Activated T-helper 1 cell treated with anti-CD3 and anti-CD28 coated beads, Interleukin-12 subunit alpha, Interleukin-12 subunit beta, Interleukin-2, Interleukin-4 antibody, amounts not matched to agents 30 ng/mL and 10 ng/mL and 1 ng/mL, durations not matched to agents 14 hours and 24 hours and 36 hours (primary cell): ENCODE data around the gene ADGRF4. TPM values are rescaled to one million over a fixed set of nuclear protein-coding genes. Genes with fewer than 3 reads are reported as not detected.

Experiments used
- DNase-seq: peaks from one replicate; pipeline ENCODE4 v3.0.0; 2021; ENCODE audit warnings: low spot score
- H3K27ac Mint-ChIP-seq: one replicate; pipeline ENCODE4 v1.8.0; 2021; ENCODE audit warnings: mild to moderate bottlenecking, mixed read lengths
- H3K27me3 Mint-ChIP-seq: one replicate; pipeline ENCODE4 v1.8.0; 2022; ENCODE audit warnings: mild to moderate bottlenecking, moderate library complexity, mixed read lengths; ENCODE audit not compliant: insufficient read depth
- H3K36me3 Mint-ChIP-seq: one replicate; pipeline ENCODE4 v1.8.0; 2021; ENCODE audit warnings: low read depth, mixed read lengths
- H3K4me1 Mint-ChIP-seq: one replicate; pipeline ENCODE4 v1.8.0; 2021; ENCODE audit warnings: low read depth, mixed read lengths
- H3K4me3 Mint-ChIP-seq: one replicate; pipeline ENCODE4 v1.8.0; 2021; ENCODE audit warnings: mild to moderate bottlenecking, moderate library complexity, mixed read lengths
- H3K9me3 Mint-ChIP-seq: one replicate; pipeline ENCODE4 v1.8.0; 2021; ENCODE audit warnings: mixed read lengths
- intact Hi-C: fragments of 100-400 bp; cut with micrococcal nuclease; formaldehyde crosslinking; loops from one replicate; pipeline ENCODE4 v1.15.1; 2024
- total RNA-seq: library from RNA; stranded (reverse); gene quantifications from 2 replicates; pipeline ENCODE4 v1.2.3, GENCODE V29; 2022

The ADGRF4 gene, protein sequence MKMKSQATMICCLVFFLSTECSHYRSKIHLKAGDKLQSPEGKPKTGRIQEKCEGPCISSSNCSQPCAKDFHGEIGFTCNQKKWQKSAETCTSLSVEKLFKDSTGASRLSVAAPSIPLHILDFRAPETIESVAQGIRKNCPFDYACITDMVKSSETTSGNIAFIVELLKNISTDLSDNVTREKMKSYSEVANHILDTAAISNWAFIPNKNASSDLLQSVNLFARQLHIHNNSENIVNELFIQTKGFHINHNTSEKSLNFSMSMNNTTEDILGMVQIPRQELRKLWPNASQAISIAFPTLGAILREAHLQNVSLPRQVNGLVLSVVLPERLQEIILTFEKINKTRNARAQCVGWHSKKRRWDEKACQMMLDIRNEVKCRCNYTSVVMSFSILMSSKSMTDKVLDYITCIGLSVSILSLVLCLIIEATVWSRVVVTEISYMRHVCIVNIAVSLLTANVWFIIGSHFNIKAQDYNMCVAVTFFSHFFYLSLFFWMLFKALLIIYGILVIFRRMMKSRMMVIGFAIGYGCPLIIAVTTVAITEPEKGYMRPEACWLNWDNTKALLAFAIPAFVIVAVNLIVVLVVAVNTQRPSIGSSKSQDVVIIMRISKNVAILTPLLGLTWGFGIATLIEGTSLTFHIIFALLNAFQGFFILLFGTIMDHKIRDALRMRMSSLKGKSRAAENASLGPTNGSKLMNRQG
- total RNA-seq = not detected in 2 replicates

DNA sequence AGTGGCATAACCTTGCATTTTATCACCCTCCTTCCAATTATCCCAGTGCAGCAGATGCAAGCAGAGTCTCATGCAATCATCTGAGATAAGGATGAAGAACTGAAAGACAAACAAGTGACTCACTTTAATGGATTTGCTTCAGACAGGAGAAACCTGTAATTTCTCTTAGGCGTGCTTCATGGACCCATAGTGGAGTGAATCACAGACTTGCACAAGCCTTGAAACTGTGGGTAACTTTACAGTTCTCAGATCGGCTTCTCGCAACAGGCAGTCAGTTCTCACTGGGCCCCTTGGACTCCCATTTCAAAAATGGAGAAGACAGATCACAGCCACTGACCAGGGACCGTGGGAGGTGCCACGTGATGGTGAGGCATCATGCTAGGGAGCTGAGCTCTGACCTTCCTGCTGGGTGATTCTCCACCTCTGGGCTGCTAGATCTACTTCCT lies at the start of gene ADGRF4:
TSS of gene ADGRF4 (plus strand) at position 239 of the 446 bp plus-strand sequence. CDS start 8,666 bp downstream, outside the sequence.
- no peaks in the 10 kb centered on the region for H3K36me3 Mint-ChIP-seq
- no peaks in the 10 kb centered on the region for H3K9me3 Mint-ChIP-seq
- no peak within 1 kb of the TSS for H3K4me3 Mint-ChIP-seq
- H3K27ac Mint-ChIP-seq = no peak within 1 kb of the TSS
- no peaks in the 10 kb centered on the region for H3K4me1 Mint-ChIP-seq
- no peak for DNase-seq
- intact Hi-C loops = no loop called here
- peaks cover 2% of the 10 kb centered on the region for H3K27me3 Mint-ChIP-seq

DNA sequence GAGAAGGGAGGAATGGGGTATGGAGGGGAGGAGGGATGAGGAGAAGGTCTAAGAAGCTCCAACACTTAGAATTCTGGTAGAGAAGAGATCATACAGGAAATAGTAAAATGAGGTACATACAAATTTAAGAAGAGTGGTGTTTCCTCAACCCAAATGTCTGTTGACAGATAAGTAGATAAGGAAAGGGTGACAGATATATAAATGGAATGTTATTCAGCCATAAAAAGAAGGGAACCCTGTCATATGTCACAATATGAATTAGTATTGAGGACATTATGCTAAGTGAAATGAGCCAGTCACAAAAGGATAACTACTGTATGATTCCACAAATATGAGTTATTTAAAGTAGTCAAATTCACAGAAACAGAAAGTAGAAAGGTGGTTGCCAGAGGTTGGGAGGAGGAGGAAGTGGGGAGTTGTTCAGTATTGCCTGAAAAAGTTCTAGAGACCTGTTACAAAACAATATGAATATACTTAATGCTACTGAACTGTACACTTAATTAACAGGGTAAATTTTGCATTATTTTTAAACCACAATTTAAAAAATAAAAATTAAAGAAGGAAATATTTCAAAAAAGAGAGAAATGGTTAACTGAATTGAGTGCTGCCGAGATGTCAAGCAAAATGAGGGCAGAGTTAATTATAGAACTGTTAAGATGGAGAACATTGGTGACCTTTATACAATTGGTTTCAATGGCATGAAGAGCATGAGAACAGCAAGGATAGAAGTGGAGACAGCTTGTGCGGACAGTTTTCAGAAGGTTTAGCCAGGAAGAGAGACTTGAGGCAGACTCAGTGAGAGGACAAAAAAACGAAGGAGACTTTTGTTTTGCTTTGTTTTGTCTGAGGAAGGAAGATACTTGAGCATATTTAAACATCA lies 47.6 kb upstream of the ADGRF4 start:
- Mint-ChIP-seq H3K4me1 (peaks cover 2% of the 10 kb centered on the region), H3K27me3 (peaks cover 4% of the 10 kb centered on the region), H3K27ac (no peak overlapping the region), H3K4me3 (no peak overlapping the region), H3K9me3 (no peaks in the 10 kb centered on the region), H3K36me3 (no peaks in the 10 kb centered on the region)
- intact Hi-C loops = no loop called here
- DNase-seq = no peak

DNA sequence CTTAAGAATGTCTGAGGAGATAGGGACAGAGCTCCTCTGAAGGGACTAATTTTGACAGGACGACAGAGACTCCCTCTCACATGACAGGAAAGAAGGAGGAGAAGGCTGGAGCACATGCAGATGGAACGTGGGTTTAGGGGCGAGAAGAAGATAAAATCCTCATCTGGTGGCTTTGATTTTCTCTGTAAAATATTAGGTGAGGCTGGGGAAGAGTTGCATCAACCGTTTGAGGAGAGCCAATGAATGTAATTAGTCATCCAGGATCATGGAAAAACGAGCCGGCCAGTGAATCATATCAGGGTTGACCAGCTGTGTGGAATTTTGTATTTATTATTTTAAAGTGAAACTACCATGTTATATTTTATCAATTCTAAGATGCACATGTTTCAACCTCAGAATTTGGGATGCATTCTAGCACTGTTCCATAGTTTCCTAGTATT lies 46.9 kb upstream of the ADGRF4 start:
- Mint-ChIP-seq H3K9me3 (no peaks in the 10 kb centered on the region), H3K27ac (no peak overlapping the region), H3K4me3 (no peak overlapping the region), H3K36me3 (no peaks in the 10 kb centered on the region), H3K4me1 (peaks cover 9% of the 10 kb centered on the region), H3K27me3 (peaks cover 7% of the 10 kb centered on the region)
- no peak for DNase-seq
- intact Hi-C loops = no loop called here

DNA sequence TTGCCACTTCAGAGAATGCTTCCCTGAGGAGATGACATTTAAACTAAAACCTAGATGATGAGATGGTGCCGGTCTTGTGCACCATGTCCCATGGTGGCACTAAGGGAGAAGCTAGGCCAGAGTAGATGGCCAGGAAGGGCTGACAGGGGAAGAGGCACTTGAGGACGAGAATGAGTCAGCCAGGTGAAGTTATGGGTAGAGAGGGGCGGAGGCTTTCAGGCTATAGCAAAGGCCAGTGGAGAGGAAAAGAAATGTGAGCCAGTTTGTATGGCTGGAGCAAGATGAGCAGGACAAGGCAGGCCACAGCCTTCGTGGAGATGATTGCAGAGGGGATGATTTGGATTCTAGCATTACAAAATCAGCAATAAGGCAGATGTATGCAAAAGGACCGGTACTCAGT lies 44.7 kb upstream of the ADGRF4 start:
- Mint-ChIP-seq H3K9me3 (no peaks in the 10 kb centered on the region), H3K27ac (no peak overlapping the region), H3K4me3 (no peak overlapping the region), H3K27me3 (peaks cover 7% of the 10 kb centered on the region), H3K4me1 (peaks cover 9% of the 10 kb centered on the region), H3K36me3 (no peaks in the 10 kb centered on the region)
- intact Hi-C loops = no loop called here
- no peak for DNase-seq

DNA sequence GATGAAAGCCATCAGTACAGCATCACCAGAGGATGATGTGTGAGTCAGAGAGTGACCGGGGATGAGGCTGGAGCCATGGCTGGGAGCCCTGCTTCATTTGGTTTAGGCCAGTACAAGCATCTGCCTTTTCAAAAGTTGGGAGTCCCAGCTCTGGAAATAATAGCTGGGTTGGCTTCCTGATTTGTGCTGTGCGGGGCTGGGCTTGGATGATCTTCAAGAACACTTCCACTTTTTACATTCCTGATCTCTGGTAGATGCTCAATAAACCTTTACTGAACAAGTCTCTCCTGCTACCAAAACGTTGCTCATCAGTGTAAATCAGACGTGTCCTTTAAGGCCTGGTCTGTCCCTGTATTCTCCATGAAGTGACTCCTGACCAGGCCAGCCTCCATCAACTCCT lies 44.1 kb upstream of the ADGRF4 start:
- Mint-ChIP-seq H3K27ac (no peak overlapping the region), H3K36me3 (no peaks in the 10 kb centered on the region), H3K4me1 (peaks cover 9% of the 10 kb centered on the region), H3K4me3 (no peak overlapping the region), H3K27me3 (peaks cover 7% of the 10 kb centered on the region), H3K9me3 (no peaks in the 10 kb centered on the region)
- intact Hi-C loops = no loop called here
- no peak for DNase-seq

DNA sequence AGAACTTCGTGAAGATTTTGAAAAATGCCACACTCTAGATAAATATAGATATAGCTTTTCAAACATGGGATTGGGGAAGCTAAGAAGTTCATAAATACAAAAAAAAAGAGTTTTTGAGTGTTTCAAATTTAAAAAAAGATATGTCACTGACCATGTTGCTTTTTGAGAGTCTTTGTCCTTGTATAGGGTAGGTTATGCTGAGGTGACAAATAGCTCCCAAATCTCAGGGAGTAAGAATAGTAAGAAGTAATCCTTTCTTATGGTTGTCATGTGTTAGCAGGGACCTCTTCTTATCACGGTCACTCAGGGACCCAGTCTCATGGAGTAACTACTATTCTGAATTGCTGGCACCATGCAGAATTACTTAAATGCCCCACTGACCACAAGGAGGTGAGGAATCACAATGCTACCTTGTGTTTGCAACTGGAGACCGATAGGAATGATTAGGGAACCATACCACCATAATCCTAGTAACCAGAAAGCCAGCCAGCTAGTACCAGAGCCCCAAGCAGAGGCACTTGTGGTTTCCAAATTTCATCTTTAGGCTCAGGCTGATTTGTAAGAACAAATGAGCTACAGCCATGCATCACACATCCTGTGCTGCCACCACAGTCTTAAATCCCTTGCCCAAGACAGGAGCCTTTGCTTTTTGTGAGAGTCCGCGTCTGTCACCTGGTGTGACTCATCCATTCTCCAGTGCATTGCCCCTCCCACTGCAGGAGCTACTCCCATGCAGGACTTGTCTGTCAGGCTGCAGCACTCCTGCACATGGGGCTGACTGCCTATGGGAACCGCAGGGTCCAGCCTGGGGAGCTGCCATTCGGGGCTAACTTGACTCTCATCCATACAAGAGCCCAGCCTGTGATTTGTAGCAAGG lies 42.4 kb upstream of the ADGRF4 start:
- H3K27ac Mint-ChIP-seq = no peak overlapping the region
- no peaks in the 10 kb centered on the region for H3K36me3 Mint-ChIP-seq
- H3K4me1 Mint-ChIP-seq = peaks cover 9% of the 10 kb centered on the region
- intact Hi-C loops = no loop called here
- H3K27me3 Mint-ChIP-seq = peaks cover 10% of the 10 kb centered on the region
- H3K9me3 Mint-ChIP-seq = no peaks in the 10 kb centered on the region
- DNase-seq = peak; percentile 31
- no peak overlapping the region for H3K4me3 Mint-ChIP-seq

DNA sequence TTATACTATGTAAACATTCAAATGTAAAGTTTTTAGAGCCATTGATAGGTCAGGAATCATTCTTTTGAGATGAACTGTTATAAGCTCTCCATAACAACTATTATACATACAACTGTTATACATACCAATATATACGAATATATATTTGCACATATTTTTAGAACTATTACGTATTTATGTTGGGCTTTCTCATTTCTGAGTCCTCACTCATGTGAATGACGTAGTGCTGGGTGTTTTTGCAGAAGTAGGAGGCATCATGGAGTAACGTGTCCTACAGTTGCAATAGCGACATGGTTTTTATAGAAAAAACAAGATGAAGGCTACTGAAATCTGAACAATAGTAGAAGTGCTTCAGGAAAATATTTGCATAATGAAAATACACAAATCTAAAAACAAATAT lies 36.4 kb upstream of the ADGRF4 start:
- no peak for DNase-seq
- no peaks in the 10 kb centered on the region for H3K4me1 Mint-ChIP-seq
- H3K27ac Mint-ChIP-seq = no peak overlapping the region
- H3K4me3 Mint-ChIP-seq = no peak overlapping the region
- no peaks in the 10 kb centered on the region for H3K9me3 Mint-ChIP-seq
- no peaks in the 10 kb centered on the region for H3K36me3 Mint-ChIP-seq
- H3K27me3 Mint-ChIP-seq = peaks cover 13% of the 10 kb centered on the region
- intact Hi-C loops = no loop called here

DNA sequence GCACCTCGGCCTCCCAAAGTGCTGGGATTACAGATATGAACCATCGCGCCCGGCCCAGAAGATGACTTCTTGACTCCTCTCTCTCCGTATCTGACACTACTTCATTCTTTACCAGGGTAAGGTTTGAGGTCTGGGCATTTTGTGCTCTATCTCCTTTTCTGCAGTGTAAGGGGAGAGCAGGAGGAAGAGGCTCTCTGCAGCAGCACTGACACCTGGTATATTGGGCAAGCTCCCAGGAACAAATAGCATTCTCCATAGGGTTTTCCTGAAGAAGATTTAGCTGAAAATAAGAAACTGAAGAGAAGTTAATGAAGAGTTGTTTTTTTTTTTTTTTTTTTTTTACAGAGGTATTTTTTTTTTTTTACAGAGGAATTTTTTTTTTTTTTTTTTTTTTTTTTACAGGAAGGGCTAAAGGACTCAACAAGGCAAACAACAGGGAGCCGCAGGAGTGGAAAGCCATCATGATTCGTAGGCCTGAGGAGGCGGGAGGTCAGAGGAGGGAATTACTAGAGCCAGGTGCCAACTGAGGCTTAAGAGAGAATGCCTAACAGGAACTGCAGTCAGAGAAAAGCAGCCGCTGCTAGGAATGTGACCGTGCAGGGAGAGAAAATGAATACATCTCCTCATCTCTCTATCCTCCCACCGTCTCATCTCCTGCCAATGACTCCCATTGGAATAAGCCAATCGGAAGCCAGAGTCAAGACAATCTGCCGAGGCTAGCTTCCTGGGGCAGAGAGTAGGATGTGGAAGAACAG lies 34.7 kb upstream of the ADGRF4 start:
- intact Hi-C loops = no loop called here
- Mint-ChIP-seq H3K9me3 (no peaks in the 10 kb centered on the region), H3K27ac (no peak overlapping the region)

DNA sequence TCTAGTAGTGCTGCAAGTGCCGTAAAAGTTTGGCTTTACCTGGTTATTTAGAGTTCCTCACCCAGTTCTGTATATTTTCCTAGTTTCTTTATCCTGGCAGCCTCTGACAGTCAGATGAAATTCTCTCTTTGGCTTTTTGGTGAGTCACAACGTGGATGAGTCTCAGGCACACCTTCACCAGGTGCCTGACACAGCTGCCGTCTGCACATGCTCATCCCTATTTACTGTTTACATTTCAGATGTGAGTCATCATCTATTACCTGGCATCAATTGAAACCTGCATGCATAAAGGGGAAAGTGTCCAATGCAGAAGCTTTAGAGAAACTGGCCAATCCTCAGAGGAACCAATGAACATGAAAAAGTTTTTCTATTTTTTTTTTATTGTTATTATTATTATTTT lies 33.3 kb upstream of the ADGRF4 start:
- H3K27me3 Mint-ChIP-seq = peaks cover 14% of the 10 kb centered on the region

More for the DNA sequence above, 34.7 kb upstream of the ADGRF4 start:
- H3K4me3 Mint-ChIP-seq = no peak overlapping the region
- H3K27me3 Mint-ChIP-seq = peaks cover 14% of the 10 kb centered on the region
- no peaks in the 10 kb centered on the region for H3K36me3 Mint-ChIP-seq
- no peak for DNase-seq
- no peaks in the 10 kb centered on the region for H3K4me1 Mint-ChIP-seq

DNA sequence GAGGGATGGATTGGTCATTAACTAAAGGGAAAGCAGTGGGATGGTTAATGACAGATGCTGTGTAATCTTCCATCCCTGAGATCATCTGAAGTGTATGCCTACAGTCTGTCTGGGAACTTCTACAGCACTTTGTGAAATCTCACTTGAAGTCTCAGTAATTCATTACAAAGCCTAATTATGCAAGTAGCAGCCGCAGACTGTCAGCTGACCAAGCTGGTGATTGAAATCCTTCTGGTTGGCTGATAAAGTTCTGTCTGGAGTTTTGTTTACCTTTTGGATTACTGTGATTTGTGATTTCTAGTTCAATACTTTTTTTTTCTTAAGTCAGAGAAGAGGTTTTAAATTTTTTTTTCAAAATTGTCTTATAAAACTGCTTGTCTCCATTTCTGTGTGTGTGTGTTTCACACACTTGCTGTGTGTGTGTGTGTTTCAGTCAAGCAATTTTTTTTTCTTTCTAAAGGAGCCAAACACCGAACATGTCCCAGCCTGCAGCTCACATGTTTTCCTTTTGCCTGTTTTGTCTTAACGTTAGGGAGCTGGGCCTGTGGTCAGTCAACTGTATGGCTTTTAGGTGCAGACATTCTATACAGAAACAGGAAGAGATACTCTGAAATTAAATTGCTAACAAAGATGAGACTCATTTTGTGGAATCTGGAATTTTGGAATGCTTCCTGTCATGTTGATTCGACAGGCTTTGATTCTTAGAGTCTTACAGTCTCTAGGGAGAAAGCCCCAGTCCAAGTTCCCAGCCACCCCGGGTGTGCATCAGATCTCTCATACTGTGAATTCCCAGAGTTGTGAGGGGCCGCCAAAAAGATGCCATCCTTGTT lies 28.5 kb upstream of the ADGRF4 start:
- intact Hi-C loops = no loop called here
- no peak overlapping the region for H3K4me3 Mint-ChIP-seq
- no peak for DNase-seq
- H3K4me1 Mint-ChIP-seq = no peaks in the 10 kb centered on the region
- H3K9me3 Mint-ChIP-seq = no peaks in the 10 kb centered on the region
- no peak overlapping the region for H3K27ac Mint-ChIP-seq
- peaks cover 4% of the 10 kb centered on the region for H3K27me3 Mint-ChIP-seq
- no peaks in the 10 kb centered on the region for H3K36me3 Mint-ChIP-seq

More for the DNA sequence above, 33.3 kb upstream of the ADGRF4 start:
- no peak overlapping the region for H3K27ac Mint-ChIP-seq
- intact Hi-C loops = no loop called here
- H3K9me3 Mint-ChIP-seq = no peaks in the 10 kb centered on the region
- H3K4me1 Mint-ChIP-seq = no peaks in the 10 kb centered on the region
- no peaks in the 10 kb centered on the region for H3K36me3 Mint-ChIP-seq
- no peak overlapping the region for H3K4me3 Mint-ChIP-seq
- no peak for DNase-seq

DNA sequence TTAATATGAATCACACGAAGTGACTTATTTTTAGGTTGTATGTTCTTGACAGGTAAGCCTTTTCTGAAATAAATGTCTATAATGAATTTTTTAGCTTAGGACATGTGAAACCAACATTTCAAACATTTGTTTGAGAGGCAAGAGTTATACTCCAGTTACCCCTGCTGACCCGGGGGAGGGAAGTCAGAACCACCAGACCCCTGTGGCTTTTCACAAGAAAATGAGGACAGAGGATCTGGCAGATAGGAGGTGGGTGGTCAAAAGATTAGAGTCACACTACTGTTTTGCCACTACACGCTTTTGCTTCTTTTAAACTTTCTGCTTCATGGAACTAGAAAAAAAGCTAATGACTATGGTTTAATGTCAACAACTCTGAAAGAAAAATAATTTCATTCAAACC lies 27.5 kb upstream of the ADGRF4 start:
- Mint-ChIP-seq H3K4me1 (no peaks in the 10 kb centered on the region), H3K9me3 (no peaks in the 10 kb centered on the region), H3K36me3 (no peaks in the 10 kb centered on the region), H3K4me3 (no peak overlapping the region), H3K27ac (no peak overlapping the region), H3K27me3 (peaks cover 10% of the 10 kb centered on the region)
- intact Hi-C loops = no loop called here
- DNase-seq = no peak
